HG03135 (cell line): ENCODE results near the gene FGF5.

Experiments
- ATAC-seq: cut with Tn5 transposase; IDR thresholded peaks from one replicate; pipeline ENCODE4 v1.9.1; 2021; ENCODE audit warnings: mild to moderate bottlenecking, moderate library complexity; ENCODE audit not compliant: unreplicated experiment

FGF5 gene

GRCh38 chr4:80335226-80335553 lies 68.7 kb downstream of the FGF5 start:
- no peak for ATAC-seq

DNA sequence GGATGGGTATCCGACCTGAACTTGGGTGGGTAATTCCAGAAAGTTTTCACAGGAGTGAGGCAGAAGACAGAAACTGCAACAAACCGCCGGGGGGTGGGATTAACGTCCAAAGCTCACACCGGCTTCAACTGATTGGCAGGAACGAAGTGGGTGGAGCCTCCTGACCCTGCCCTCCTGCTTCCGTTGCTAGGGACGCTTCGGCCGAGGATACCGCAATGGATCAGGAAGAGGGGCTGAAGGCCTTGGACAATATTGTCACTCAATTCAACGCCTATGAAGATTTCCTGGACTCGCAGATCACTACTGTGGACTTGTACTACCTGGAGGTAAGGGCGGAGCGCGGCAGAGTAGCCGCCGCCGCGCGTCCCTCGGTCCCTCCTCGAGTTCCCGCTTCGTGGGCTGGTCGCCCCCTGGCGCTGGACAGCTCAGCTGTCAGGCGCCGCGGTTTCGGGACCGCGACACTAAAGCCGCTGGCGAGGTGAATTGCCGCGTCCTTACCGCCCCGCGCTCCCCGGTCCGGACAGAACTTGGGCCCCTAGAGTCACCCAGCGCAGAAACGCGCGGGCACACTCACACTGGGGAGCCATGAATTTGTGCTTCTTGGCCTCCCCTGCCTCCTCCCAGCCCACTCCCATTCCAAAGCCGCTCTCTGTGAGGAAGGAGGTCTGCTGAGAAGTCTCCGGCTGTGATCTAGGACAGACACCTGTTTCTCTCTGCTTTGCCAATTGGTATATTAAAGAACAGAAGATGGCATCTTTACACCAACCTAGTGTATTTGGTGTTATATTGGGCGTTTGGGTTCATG lies 69.3 kb downstream of the FGF5 start, which contains the start of gene CFAP299:
Gene CFAP299, plus strand, starts transcription at position 177 of the 805 bp plus-strand sequence.
- ATAC-seq, result peak; percentile 95

DNA sequence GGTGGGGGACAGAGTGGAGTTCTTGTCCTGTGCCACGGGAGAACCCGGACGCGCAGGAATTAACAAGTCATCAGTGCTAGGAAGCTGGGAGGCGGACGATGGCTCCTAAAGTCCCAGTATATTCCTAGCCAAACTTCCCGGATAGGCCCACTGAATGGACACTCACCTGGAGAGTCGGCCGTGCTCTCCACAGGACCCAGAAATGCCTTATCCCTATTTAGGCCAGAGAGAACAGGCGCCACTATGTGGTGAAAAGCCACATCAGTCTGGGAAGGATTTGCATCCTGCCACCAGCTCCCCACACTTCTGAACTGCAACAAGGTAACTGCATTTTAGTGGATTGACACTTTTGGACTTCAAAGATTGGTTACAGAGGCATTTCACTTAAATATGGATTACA lies 70.1 kb downstream of the FGF5 start:
- ATAC-seq, result no peak

DNA sequence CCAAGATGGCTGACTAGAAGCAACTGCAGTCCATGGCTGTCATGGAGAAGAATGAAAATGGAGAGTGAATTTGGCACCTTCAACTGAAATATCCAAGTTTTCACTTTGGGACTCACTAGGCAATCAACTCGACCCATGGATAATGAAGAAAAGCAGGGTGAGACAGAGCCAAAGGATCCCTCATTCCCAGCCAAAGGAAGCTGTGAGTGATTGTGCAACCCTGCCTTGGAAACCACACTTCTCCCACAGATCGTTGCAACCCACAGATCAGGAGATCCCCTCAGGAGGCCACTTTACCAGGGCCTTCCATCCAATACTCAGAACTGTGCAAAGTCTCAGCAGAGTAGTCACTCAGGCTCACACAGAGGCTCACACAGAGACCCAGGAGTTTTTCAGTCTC lies 73.6 kb downstream of the FGF5 start:
- no peak for ATAC-seq
